Measurements from ENCODE around the gene GRM4.

GRM4 gene

GRCh38 chr6:34151321-34152041 lies 5.6 kb upstream of the GRM4 start:
- TF ChIP-seq POLR2A (IDR thresholded peaks at IDR 0.05; ENCODE audit: low read length) = no peak

GRCh38 chr6:34150766-34151165 lies 4.9 kb upstream of the GRM4 start:
- no peak for TF ChIP-seq GATA1 (IDR thresholded peaks at IDR 0.05; ENCODE audit: low read depth, low read length)
- TF ChIP-seq POLR2A (IDR thresholded peaks at IDR 0.05; ENCODE audit: low read length) = no peak
- no peak for DNase-seq

More at GRCh38 chr6:34151321-34152041, 5.6 kb upstream of the GRM4 start:
- no peak for DNase-seq

GRCh38 chr6:34149831-34150400 lies 4.0 kb upstream of the GRM4 start:
- TF ChIP-seq POLR2A (IDR thresholded peaks at IDR 0.05; ENCODE audit: low read length) (no peak), GATA1 (IDR thresholded peaks at IDR 0.05; ENCODE audit: low read depth, low read length) (no peak)
- no peak for DNase-seq

GRCh38 chr6:34149452-34149810 lies 3.5 kb upstream of the GRM4 start:
- no peak for DNase-seq
- TF ChIP-seq GATA1 (IDR thresholded peaks at IDR 0.05; ENCODE audit: low read depth, low read length) (no peak), POLR2A (IDR thresholded peaks at IDR 0.05; ENCODE audit: low read length) (no peak)

- TF ChIP-seq POLR2A (IDR thresholded peaks at IDR 0.05; ENCODE audit: low read length) (no peak), GATA1 (IDR thresholded peaks at IDR 0.05; ENCODE audit: low read depth, low read length) (no peak)
- no peak for DNase-seq
Observed at GRCh38 chr6:34148631-34149451, 3.0 kb upstream of the GRM4 start.

- no peak for DNase-seq
- TF ChIP-seq GATA1 (IDR thresholded peaks at IDR 0.05; ENCODE audit: low read depth, low read length) (no peak), POLR2A (IDR thresholded peaks at IDR 0.05; ENCODE audit: low read length) (no peak)
Observed at GRCh38 chr6:34147906-34148630, 2.2 kb upstream of the GRM4 start.

- DNase-seq = no peak
- TF ChIP-seq GATA1 (IDR thresholded peaks at IDR 0.05; ENCODE audit: low read depth, low read length) (no peak), POLR2A (IDR thresholded peaks at IDR 0.05; ENCODE audit: low read length) (no peak)
Observed at GRCh38 chr6:34146801-34147592, 1.1 kb upstream of the GRM4 start.

GRCh38 chr6:34145161-34146020 lies 496 bp downstream of the GRM4 start:
- no peak for DNase-seq
- no peak for TF ChIP-seq POLR2A (IDR thresholded peaks at IDR 0.05; ENCODE audit: low read length)
- TF ChIP-seq GATA1 (IDR thresholded peaks at IDR 0.05; ENCODE audit: low read depth, low read length) = no peak

GRCh38 chr6:34144581-34145160 lies 1.2 kb downstream of the GRM4 start:
- DNase-seq = no peak
- TF ChIP-seq GATA1 (IDR thresholded peaks at IDR 0.05; ENCODE audit: low read depth, low read length) = no peak
- TF ChIP-seq POLR2A (IDR thresholded peaks at IDR 0.05; ENCODE audit: low read length) = no peak

GRCh38 chr6:34143884-34144580 lies 1.9 kb downstream of the GRM4 start:
- TF ChIP-seq POLR2A (IDR thresholded peaks at IDR 0.05; ENCODE audit: low read length) (no peak), GATA1 (IDR thresholded peaks at IDR 0.05; ENCODE audit: low read depth, low read length) (no peak)
- peak; percentile 31 to 32 for DNase-seq

- no peak for TF ChIP-seq GATA1 (IDR thresholded peaks at IDR 0.05; ENCODE audit: low read depth, low read length)
- no peak for TF ChIP-seq POLR2A (IDR thresholded peaks at IDR 0.05; ENCODE audit: low read length)
- no peak for DNase-seq
Observed at GRCh38 chr6:34143196-34143883, 2.5 kb downstream of the GRM4 start.
